Psoas muscle (tissue), 8 donors: ENCODE measurements around the gene SHF. TPM values are rescaled to one million over a fixed set of nuclear protein-coding genes. Genes with fewer than 3 reads are reported as not detected.
A peak's percentile ranks its signal among the peaks of the same experiment; 100 is the strongest.

Experiments used
- ATAC-seq, 4 donors: fragments of 200-7000 bp; cut with Tn5 transposase; one replicate each; pipeline ENCODE4 v1.9.1; 2020; ENCODE audit warnings: moderate library complexity in 3 of 4, mild to moderate bottlenecking in 2 of 4
- DNase-seq, 2 donors: peaks; one replicate each; pipeline ENCODE4 v3.0.0-alpha.2; 2020
- H3K27ac ChIP-seq: fragments of 200-600 bp; one replicate; pipeline ENCODE4 v1.8.0; 2022
- H3K27me3 ChIP-seq, 3 donors: fragments of 200-600 bp in 1 of 3; one replicate each; pipeline versions ENCODE4 v1.6.1 to v1.8.0; 2013 to 2022; ENCODE audit warnings: low read length in 2 of 3, mild to moderate bottlenecking in 2 of 3, moderate library complexity in 1 of 3; ENCODE audit not compliant: insufficient read depth in 3 of 3
- H3K36me3 ChIP-seq, 2 donors: fragments of 200-600 bp in 1 of 2; one replicate each; pipeline versions ENCODE4 v1.6.1 to v1.8.0; 2013 to 2022; ENCODE audit warnings: low read depth in 1 of 2, mild to moderate bottlenecking in 1 of 2, moderate library complexity in 1 of 2; ENCODE audit not compliant: insufficient read depth in 1 of 2
- H3K4me1 ChIP-seq: fragments of 200-600 bp; one replicate; pipeline ENCODE4 v1.8.0; 2022
- H3K4me3 ChIP-seq: fragments of 200-600 bp; one replicate; pipeline ENCODE4 v1.8.0; 2022; ENCODE audit warnings: mild to moderate bottlenecking
- H3K9me3 ChIP-seq: fragments of 200-600 bp; one replicate; pipeline ENCODE4 v1.8.0; 2022
- CTCF ChIP-seq: fragments of 200-600 bp; IDR thresholded peaks from one replicate; pipeline ENCODE4 v1.8.0; 2022; ENCODE audit warnings: antibody characterized with exemption
- WGBS, 3 donors: extraction: QIAGEN DNeasy Blood & Tissue Kit; methylation state at CpG; one replicate each; pipeline versions ENCODE4 v1.1.6 to v1.1.7; 2013; 5-methylcytosine and 5-hydroxymethylcytosine counted together
- intact Hi-C, 2 donors: fragments of 100-400 bp; cut with DNase I; formaldehyde crosslinking; loops; one replicate each; pipeline versions ENCODE4 v1.11.0 to v1.14.2; 2022
- polyA plus RNA-seq, 3 donors: library from polyadenylated mRNA; stranded (reverse); fragments of 200-250 nt; gene quantifications; one replicate each; pipeline ENCODE4 v1.2.3, GENCODE V29; 2013
- total RNA-seq, 4 donors: library from RNA; stranded (reverse); fragmentation: NEBNext Ultra II Directional in 2 of 4; extraction: Animal tissue kit (Norgen Biotek cat#: 25700) in 2 of 4; gene quantifications; one replicate each; pipeline versions ENCODE4 v1.2.1 to v1.2.4, GENCODE V29; 2021 to 2023
- donor health status: healthy with polysubstance abuse.
- donor health status: DM: no; HTN: no; CAD: no; lungs with moderate emphysema.
- donor health status: Bipolar disorder and iron deficiency.
- donor health status: healthy.
- donor health status: DM: yes; HTN: yes; CAD: no.
- donor health status: DM: no; HTN: no; CAD: no.
- donor health status: DM: no; HTN: no; CAD: no.
- donor health status: DM: yes; HTN: yes; CAD: no.

SHF gene
- total and polyA plus RNA-seq, 7 donors, result 0.73 to 4.0 (median 1.7) TPM

DNA sequence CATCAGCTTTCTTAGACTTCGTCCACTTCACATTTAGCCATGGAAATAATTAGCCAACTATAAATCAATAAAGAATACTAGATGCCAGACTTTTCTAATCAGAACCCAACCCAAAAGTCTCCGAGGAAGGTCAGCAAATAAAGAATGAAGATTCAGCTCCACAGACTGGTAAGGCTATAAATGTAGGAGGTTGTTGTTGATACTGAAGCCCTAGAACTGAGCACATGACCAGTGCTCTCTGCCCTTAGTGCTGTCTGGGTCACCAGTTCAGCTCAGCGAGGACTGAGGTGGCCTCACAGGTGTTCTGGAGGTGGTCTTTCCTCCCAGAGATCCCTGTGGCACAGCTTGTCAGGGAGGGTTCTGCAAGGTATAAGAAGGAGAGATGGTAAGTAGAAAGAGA, 43.4 kb upstream of the SHF start:
- H3K27ac ChIP-seq, result no peak overlapping the region

GRCh38 chr15:45230245-45230965, 42.6 kb upstream of the SHF start:
- no peaks in the 10 kb centered on the region for H3K4me1 ChIP-seq
- H3K4me3 ChIP-seq, result no peak overlapping the region
- no peaks in the 10 kb centered on the region for H3K9me3 ChIP-seq
- DNase-seq (no peak), ATAC-seq (peak in 1 of 4 donors; percentile 57)
- no peak for TF ChIP-seq CTCF
- no peak overlapping the region for H3K27ac ChIP-seq
- no peaks in the 10 kb centered on the region for H3K27me3 ChIP-seq
- 0% methylated on average over 1 of the region's 1 CpG for WGBS, 3 donors
- intact Hi-C loops, result no loop called here
- no peaks in the 10 kb centered on the region for H3K36me3 ChIP-seq

More for the DNA sequence above, 43.4 kb upstream of the SHF start:
- Histone ChIP-seq H3K36me3 (no peaks in the 10 kb centered on the region), H3K9me3 (no peaks in the 10 kb centered on the region), H3K4me1 (no peaks in the 10 kb centered on the region), H3K4me3 (no peak overlapping the region), H3K27me3 (no peaks in the 10 kb centered on the region)
- intact Hi-C loops, result no loop called here
- ATAC-seq, result no peak
- TF ChIP-seq CTCF, result no peak
- 78 to 83% (median 81%) methylated on average over 3 of the region's 3 CpGs for WGBS, 3 donors
- DNase-seq, result no peak

DNA sequence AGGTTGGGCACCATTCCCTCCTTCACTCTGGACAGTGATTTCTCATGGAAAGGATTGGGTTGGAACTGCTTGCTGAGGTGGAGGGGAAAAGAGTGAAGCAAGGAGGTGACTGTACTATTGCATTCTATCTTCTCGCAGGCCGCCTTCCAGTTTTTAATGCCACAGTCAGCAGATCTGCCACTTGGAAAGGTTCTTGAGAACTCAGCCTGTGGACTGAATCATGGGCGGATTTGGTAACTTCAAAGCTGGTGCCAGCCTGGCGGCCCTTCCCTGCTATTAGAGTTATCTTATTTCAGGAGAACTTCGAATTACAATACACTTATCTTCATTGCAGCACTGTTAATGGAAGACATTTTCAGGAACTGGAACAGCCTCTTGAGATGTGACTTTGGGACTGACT, 41.2 kb upstream of the SHF start:
- Histone ChIP-seq H3K4me1 (no peaks in the 10 kb centered on the region), H3K36me3 (no peaks in the 10 kb centered on the region), H3K27ac (no peak overlapping the region), H3K9me3 (no peaks in the 10 kb centered on the region), H3K4me3 (no peak overlapping the region), H3K27me3 (no peaks in the 10 kb centered on the region)
- DNase-seq (peak; percentile 15 to 66), ATAC-seq (peak; percentile 81 to 96 (median 87))
- no peak for TF ChIP-seq CTCF
- intact Hi-C loops, result no loop called here
- WGBS, 3 donors, result 53 to 70% (median 69%) methylated on average over 5 of the region's 5 CpGs

DNA sequence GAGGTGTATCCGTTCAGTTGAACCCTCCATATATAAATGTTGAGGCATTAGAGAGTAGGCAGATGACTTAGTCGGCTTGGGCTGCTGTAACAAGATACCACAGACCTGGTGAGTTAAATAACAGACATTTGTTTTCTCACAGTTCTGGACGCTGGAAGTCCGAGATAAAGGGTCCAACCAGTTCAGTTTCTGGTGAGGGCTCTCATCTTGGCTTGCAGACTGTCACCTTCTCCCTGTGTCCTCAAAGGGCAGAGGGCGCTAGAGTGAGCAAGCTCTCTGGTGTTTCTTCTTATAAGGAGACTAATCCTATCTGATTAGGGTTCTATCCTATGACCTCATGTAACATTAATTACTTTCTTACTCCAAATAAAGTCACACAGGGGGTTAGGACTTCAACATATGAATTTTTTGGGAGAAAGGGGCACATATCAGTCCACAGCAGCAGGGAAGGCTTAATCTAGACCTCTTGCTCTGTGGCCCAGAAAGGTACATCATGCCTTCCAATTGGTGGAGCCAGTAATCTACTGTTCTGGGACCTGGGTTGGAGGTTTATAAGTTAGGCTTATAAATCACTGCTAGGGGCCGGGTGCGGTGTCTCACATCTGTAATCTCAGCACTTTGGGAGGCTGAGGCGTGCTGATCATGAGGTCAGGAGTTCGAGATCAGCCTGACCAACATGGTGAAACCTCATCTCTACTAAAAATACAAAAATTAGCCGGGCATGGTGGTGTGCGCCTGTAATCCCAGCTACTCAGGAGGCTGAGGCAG, 37.9 kb upstream of the SHF start:
- Histone ChIP-seq H3K27ac (no peak overlapping the region), H3K4me1 (no peaks in the 10 kb centered on the region), H3K4me3 (no peak overlapping the region), H3K36me3 (no peaks in the 10 kb centered on the region), H3K27me3 (no peaks in the 10 kb centered on the region), H3K9me3 (no peaks in the 10 kb centered on the region)
- DNase-seq (no peak), ATAC-seq (no peak)
- intact Hi-C loops, result no loop called here
- no peak for TF ChIP-seq CTCF
- WGBS, 3 donors, result 66 to 72% (median 69%) methylated on average over 11 of the region's 11 CpGs
